GM23248 (cell line): ENCODE data around the gene CHKB. TPM values are rescaled to one million over a fixed set of nuclear protein-coding genes. Genes with fewer than 3 reads are reported as not detected.

ENCODE experiments used
- DNase-seq: peaks from one replicate; pipeline ENCODE4 v3.0.0-alpha.2; 2015
- H2AFZ ChIP-seq: fragments of 200-600 bp; sonication (generic); 2 replicates; pipeline ENCODE4 v1.6.1; 2016; ENCODE audit warnings: antibody characterized with exemption
- H3F3A ChIP-seq: fragments of 200-600 bp; sonication (generic); 2 replicates; pipeline ENCODE4 v1.6.1; 2016; ENCODE audit warnings: mild to moderate bottlenecking, antibody characterized with exemption, mixed run types; ENCODE audit not compliant: insufficient read depth
- H3K27ac ChIP-seq: fragments of 200-600 bp; sonication (generic); 2 replicates; pipeline ENCODE4 v1.5.1; 2016; ENCODE audit warnings: mild to moderate bottlenecking
- H3K27me3 ChIP-seq: fragments of 200-600 bp; sonication (generic); replicated peaks from 2 replicates; pipeline ENCODE4 v1.6.1; 2016; ENCODE audit warnings: mild to moderate bottlenecking; ENCODE audit not compliant: insufficient read depth
- H3K36me3 ChIP-seq: fragments of 200-600 bp; sonication (generic); 2 replicates; pipeline ENCODE4 v1.6.1; 2016; ENCODE audit warnings: low read depth, mild to moderate bottlenecking
- H3K4me1 ChIP-seq: fragments of 200-600 bp; sonication (generic); 2 replicates; pipeline ENCODE4 v1.6.1; 2016; ENCODE audit warnings: mild to moderate bottlenecking; ENCODE audit not compliant: insufficient read depth
- H3K4me2 ChIP-seq: fragments of 200-600 bp; sonication (generic); one replicate; pipeline ENCODE4 v1.6.1; 2016; ENCODE audit warnings: mild to moderate bottlenecking; ENCODE audit not compliant: unreplicated experiment
- H3K4me3 ChIP-seq: fragments of 200-600 bp; sonication (generic); 2 replicates; pipeline ENCODE4 v1.5.1; 2016; ENCODE audit warnings: mild to moderate bottlenecking
- H3K79me2 ChIP-seq: fragments of 200-600 bp; sonication (generic); 2 replicates; pipeline ENCODE4 v1.6.1; 2016; ENCODE audit warnings: mild to moderate bottlenecking; ENCODE audit not compliant: insufficient read depth
- H3K9ac ChIP-seq: fragments of 200-600 bp; sonication (generic); 2 replicates; pipeline ENCODE4 v1.6.1; 2016; ENCODE audit warnings: mild to moderate bottlenecking
- H3K9me2 ChIP-seq: fragments of 200-600 bp; sonication (generic); 2 replicates; pipeline ENCODE4 v1.6.1; 2016; ENCODE audit warnings: mixed run types, mild to moderate bottlenecking, moderate library complexity; ENCODE audit not compliant: insufficient read depth
- H3K9me3 ChIP-seq: fragments of 200-600 bp; sonication (generic); one replicate; pipeline ENCODE4 v1.6.1; 2017; ENCODE audit warnings: low read depth
- H4K20me1 ChIP-seq: fragments of 200-600 bp; sonication (generic); 2 replicates; pipeline ENCODE4 v1.6.0; 2016; ENCODE audit not compliant: insufficient read depth
- EZH2 ChIP-seq: fragments of 200-600 bp; sonication (generic); IDR thresholded peaks from 2 replicates; pipeline ENCODE4 v1.6.1; 2018; ENCODE audit warnings: antibody characterized with exemption, mild to moderate bottlenecking; ENCODE audit not compliant: insufficient read depth, poor library complexity, severe bottlenecking
- EZH2phosphoT487 ChIP-seq: fragments of 200-600 bp; sonication (generic); IDR thresholded peaks from 2 replicates; pipeline ENCODE4 v1.6.1; 2018; ENCODE audit warnings: antibody characterized with exemption, moderate library complexity, mild to moderate bottlenecking, low read depth; ENCODE audit not compliant: insufficient read depth
- WGBS, 2 experiments: methylation state at CpG; one replicate each; pipeline ENCODE4 v1.1.6; 2015 to 2017; ENCODE audit warnings: low lambda C conversion rate in 2 of 2, low coverage in 1 of 2; ENCODE audit errors: missing lambda C conversion rate in 2 of 2; 5-methylcytosine and 5-hydroxymethylcytosine counted together
- in situ Hi-C: fragments of 300-500 bp; cut with MboI; formaldehyde crosslinking; loops from 2 replicates; pipeline ENCODE4 v1.15.0; 2020
- polyA plus RNA-seq: library from polyadenylated mRNA; unstranded; fragments of >200 nt; fragmentation: Nextera tagmentation; extraction: Ambion mirVana; gene quantifications from 2 replicates; pipeline ENCODE4 v1.2.1, GENCODE V29; 2016
- total RNA-seq: library from RNA; depleted of rRNA; stranded (reverse); fragments of >200 nt; shearing (Covaris generic); gene quantifications from 2 replicates; pipeline ENCODE4 v1.2.3, GENCODE V29; 2014

The CHKB gene
- total and polyA plus RNA-seq, 2 experiments from 2014 or later = 41.3 to 41.7 TPM

GRCh38 chr22:50574383-50574755 is 8.3 kb downstream of the CHKB start:
- DNase-seq = no peak
- Histone ChIP-seq H3F3A (no peaks in the 10 kb centered on the region), H3K36me3 (no peaks in the 10 kb centered on the region), H3K9me3 (no peaks in the 10 kb centered on the region), H3K27me3 (no peaks in the 10 kb centered on the region), H2AFZ (no peak overlapping the region), H3K79me2 (no peaks in the 10 kb centered on the region), H3K27ac (no peak overlapping the region), H3K4me3 (no peak overlapping the region), H4K20me1 (no peaks in the 10 kb centered on the region), H3K4me1 (peaks cover 14% of the 10 kb centered on the region), H3K4me2 (no peak overlapping the region), H3K9ac (no peak overlapping the region), H3K9me2 (no peaks in the 10 kb centered on the region)
- TF ChIP-seq EZH2 (no peak), EZH2phosphoT487 (no peak)
- in situ Hi-C loops = no loop called here
- 91 to 93% methylated on average over 11 of the region's 11 CpGs for WGBS, 2 experiments

DNA sequence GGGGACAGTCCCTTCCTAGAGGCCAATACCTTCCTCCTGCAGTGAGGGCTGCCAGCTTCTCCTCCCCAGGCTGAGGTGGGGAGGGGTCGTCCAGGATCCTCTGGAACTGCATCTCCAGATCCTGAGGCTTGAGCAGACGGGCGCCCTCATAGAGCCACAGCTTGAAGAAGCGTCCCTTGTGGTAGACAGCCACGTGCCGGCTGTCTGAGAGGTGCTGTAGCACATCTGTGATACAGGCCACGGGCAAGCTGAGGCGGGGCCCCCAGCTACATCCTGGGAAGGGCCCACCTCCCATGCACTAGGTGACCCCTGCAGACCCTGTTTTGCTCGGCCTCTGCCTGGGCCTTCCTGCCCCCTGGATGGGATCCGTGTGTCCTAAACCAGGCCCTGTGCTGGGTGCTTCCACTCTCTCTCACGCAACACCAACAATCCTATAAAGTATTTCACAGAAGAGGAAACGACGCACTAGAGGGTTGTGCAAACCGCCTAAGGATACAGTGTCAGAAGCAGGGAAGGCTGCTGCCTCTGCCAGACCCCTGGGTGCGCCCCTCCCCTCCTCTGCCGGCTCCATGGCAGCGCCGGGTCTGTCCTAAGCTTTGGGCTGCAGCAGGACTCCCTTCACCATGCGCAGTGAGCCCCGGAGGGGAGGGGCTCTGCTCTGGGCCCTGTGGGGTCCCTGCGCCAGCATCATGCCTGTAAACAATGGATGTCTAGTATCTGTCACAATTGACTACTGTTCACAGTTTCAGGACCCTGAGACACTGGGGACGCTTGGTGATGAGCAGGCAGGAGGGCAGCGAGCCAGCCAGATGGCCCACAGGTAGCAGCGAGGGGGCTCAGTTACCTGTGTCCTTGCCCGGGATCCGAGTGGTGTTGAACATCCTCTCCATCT is 8.9 kb downstream of the CHKB start:
- Histone ChIP-seq H3F3A (no peaks in the 10 kb centered on the region), H3K4me2 (no peak overlapping the region), H3K9me3 (no peaks in the 10 kb centered on the region), H2AFZ (no peak overlapping the region), H3K27me3 (no peaks in the 10 kb centered on the region), H3K4me1 (peaks cover 7% of the 10 kb centered on the region), H3K79me2 (no peaks in the 10 kb centered on the region), H3K36me3 (no peaks in the 10 kb centered on the region), H3K9ac (no peak overlapping the region), H3K9me2 (no peaks in the 10 kb centered on the region), H3K27ac (no peak overlapping the region), H3K4me3 (no peak overlapping the region), H4K20me1 (no peaks in the 10 kb centered on the region)
- DNase-seq = no peak
- TF ChIP-seq EZH2phosphoT487 (no peak), EZH2 (no peak)
- in situ Hi-C loops = no loop called here
- WGBS, 2 experiments = 78 to 79% methylated on average over 22 to 26 of the region's 26 CpGs

GRCh38 chr22:50572965-50573364 is 9.7 kb downstream of the CHKB start:
- H2AFZ ChIP-seq = no peak overlapping the region
- no peaks in the 10 kb centered on the region for H3K9me3 ChIP-seq
- H3K27me3 ChIP-seq = no peaks in the 10 kb centered on the region
- H4K20me1 ChIP-seq = no peaks in the 10 kb centered on the region
- H3K9me2 ChIP-seq = no peaks in the 10 kb centered on the region
- no peaks in the 10 kb centered on the region for H3K79me2 ChIP-seq
- DNase-seq = no peak
- H3K9ac ChIP-seq = no peak overlapping the region
- WGBS, 2 experiments = 84 to 85% methylated on average over 10 to 11 of the region's 11 CpGs
- TF ChIP-seq EZH2phosphoT487 (no peak), EZH2 (no peak)
- H3K36me3 ChIP-seq = no peaks in the 10 kb centered on the region
- in situ Hi-C loops = no loop called here
- no peak overlapping the region for H3K4me2 ChIP-seq
- H3F3A ChIP-seq = no peaks in the 10 kb centered on the region
- no peak overlapping the region for H3K27ac ChIP-seq
- no peak overlapping the region for H3K4me3 ChIP-seq
- H3K4me1 ChIP-seq = no peaks in the 10 kb centered on the region; the same call in 1 of the 2 replicates

GRCh38 chr22:50571264-50572175 is 11.1 kb downstream of the CHKB start:
- no peak overlapping the region for H3K4me2 ChIP-seq
- no peaks in the 10 kb centered on the region for H3F3A ChIP-seq
- 78 to 80% methylated on average over 26 of the region's 26 CpGs for WGBS, 2 experiments
- H2AFZ ChIP-seq = no peak overlapping the region
- no peak overlapping the region for H3K9ac ChIP-seq
- no peaks in the 10 kb centered on the region for H3K27me3 ChIP-seq
- no peak overlapping the region for H3K27ac ChIP-seq
- H3K9me3 ChIP-seq = no peaks in the 10 kb centered on the region
- TF ChIP-seq EZH2phosphoT487 = no peak
- no peak for TF ChIP-seq EZH2
- no peaks in the 10 kb centered on the region for H3K36me3 ChIP-seq
- no peaks in the 10 kb centered on the region for H3K79me2 ChIP-seq
- no peak for DNase-seq
- in situ Hi-C loops = no loop called here
- H3K4me3 ChIP-seq = no peak overlapping the region
- H4K20me1 ChIP-seq = no peaks in the 10 kb centered on the region
- no peaks in the 10 kb centered on the region for H3K4me1 ChIP-seq
- no peaks in the 10 kb centered on the region for H3K9me2 ChIP-seq
